Activated CD4-positive, alpha-beta T cell treated with anti-CD3 and anti-CD28 coated beads, Interleukin-2, amount 50 U/mL, for 48 hours (primary cell): ENCODE data around the gene EIF3I.

Source experiments
- DNase-seq, 2 experiments: peaks; one replicate each; pipeline ENCODE4 v3.0.0-alpha.2; 2020

Gene EIF3I

GRCh38 chr1:32221980-32222755 lies at the start of gene EIF3I, which contains the start of gene TMEM234:
Gene EIF3I, plus strand, starts transcription at chr1:32222407. Its CDS starts 35 bp downstream, at chr1:32222442.
Gene TMEM234, minus strand, starts transcription at chr1:32222353. Its CDS starts 31 bp downstream, at chr1:32222322.
- DNase-seq = peak; percentile 91 to 95

DNA sequence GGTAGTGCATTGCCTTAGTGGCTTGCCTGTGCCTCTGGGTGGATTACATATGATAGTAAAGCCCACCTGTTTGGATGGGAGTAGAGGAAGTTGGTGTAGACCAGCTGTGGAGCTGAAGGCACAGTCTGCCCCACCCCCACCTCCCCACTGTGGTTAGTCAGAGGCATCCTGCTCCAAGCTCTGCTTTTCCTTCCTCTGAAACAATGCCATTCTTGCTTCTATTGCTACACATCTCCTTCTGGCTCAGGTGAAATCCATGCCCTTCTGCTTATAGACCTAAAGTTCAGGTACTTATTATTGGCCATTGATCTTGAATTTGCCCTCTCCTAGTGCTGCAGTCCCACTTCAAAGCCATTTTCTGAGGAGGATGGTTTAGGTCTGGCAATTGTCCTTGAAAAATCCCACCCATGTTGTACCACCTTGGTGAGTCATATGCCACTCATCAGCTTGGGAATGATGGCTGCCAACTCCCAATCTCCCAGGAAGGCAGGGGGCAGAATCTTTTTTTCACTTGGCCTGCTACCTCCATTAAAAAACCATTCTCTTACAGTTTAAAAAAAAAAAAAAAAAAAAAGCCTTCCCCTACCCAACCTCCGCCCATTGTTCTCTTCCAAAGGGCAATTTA lies 49.5 kb upstream of the EIF3I start:
- no peak for DNase-seq

GRCh38 chr1:32178380-32179192 lies 43.6 kb upstream of the EIF3I start:
- DNase-seq = no peak

GRCh38 chr1:32179193-32179442 lies 43.1 kb upstream of the EIF3I start:
- DNase-seq = no peak

DNA sequence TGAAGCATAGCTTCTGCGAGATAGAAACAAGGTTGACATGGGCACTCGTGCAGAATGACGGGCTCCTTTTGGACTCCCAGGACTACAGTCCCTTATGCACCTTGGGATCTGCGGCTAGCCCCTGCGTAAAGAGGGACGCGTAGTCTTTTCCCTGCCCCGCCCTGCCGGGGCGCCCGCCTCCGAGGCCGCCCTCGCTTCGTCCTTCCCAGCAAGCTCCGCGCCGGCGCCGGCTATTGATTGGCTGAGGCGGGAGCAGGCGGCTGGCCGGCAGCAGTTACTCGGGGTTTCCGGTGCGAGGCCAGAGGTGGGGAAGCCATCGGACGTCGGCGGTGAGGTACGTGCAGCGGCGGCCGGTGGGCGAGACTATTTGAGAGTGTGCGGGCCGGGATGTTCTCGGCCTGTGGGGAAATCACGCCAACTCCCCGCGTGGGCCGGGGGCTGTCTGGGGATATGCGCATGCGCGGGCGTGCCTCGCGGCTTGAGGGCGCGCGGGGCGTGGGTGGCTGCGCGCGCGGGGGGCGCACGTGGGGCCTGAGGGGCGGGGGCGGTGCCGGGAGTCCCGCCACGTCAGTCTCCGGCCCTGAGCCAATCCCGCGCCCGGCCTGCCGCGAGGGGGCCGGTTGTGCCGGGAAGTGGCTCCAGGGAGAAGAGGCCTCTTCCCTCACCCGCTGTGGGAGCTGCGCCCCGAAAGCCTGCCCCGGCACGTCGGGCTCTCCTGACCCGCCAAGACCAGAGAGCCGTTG lies 42.6 kb upstream of the EIF3I start, which contains the start of gene TXLNA:
TXLNA (plus strand) TSS at position 233 of the 743 bp plus-strand sequence. CDS start 671 bp downstream, outside the sequence.
- peak; percentile 92 to 94 for DNase-seq

- DNase-seq = peak; percentile 41 to 49
These were observed 41.8 kb upstream of the EIF3I start for GRCh38 chr1:32180186-32181060.

DNA sequence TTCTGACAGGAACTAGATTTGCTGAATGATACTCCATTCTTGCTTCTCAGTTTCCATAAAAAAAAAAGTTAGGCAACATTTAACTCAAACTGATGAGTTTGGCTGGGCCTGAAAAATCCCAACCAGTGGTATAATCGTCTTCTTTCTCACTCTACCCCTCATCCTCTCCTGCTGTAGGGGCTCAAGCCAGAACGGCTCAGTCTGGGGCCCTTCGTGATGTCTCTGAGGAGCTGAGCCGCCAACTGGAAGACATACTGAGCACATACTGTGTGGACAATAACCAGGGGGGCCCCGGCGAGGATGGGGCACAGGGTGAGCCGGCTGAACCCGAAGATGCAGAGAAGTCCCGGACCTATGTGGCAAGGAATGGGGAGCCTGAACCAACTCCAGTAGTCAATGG lies 41.1 kb upstream of the EIF3I start:
- DNase-seq = no peak

DNA sequence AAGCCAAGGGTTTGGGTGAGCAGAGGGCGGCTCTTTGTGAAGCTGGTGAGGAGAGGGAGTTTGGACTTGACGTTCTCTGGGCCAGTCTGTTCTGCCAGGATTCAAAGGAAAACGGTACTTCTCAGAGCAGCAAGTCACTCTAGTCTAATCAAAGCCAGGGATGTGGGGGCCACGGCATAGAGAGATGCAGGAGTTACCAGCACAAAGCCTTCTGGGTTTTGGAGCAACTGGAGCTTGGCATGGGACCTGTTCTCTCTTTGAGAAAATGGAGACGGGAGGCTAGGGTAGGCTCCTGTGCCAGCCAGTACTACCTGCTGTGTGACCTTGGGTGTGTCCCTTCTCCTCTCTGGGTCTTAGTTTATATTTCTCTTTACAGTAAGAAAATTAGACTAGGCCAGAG lies 40.6 kb upstream of the EIF3I start:
- DNase-seq = no peak

- DNase-seq = no peak
These were observed 40.1 kb upstream of the EIF3I start for GRCh38 chr1:32182060-32182459.

GRCh38 chr1:32184650-32185049 lies 37.6 kb upstream of the EIF3I start:
- DNase-seq = no peak

- DNase-seq = no peak
These were observed 36.1 kb upstream of the EIF3I start for GRCh38 chr1:32186077-32186476.

- DNase-seq = no peak
These were observed 35.7 kb upstream of the EIF3I start for GRCh38 chr1:32186491-32186890.

DNA sequence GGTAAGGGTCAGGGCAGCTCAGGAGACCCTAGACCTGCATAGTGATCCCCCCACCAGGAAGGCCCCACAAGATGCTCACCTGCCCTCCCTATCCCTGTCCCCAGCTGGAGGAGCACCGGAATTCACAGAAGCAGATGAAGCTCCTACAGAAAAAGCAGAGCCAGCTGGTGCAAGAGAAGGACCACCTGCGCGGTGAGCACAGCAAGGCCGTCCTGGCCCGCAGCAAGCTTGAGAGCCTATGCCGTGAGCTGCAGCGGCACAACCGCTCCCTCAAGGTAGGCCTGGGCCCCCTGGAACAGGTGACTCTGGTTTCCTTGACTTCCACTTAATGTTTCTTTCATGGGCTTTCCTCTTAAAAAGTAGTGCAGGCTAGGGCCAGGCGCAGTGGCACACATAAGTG lies 34.4 kb upstream of the EIF3I start:
- no peak for DNase-seq

DNA sequence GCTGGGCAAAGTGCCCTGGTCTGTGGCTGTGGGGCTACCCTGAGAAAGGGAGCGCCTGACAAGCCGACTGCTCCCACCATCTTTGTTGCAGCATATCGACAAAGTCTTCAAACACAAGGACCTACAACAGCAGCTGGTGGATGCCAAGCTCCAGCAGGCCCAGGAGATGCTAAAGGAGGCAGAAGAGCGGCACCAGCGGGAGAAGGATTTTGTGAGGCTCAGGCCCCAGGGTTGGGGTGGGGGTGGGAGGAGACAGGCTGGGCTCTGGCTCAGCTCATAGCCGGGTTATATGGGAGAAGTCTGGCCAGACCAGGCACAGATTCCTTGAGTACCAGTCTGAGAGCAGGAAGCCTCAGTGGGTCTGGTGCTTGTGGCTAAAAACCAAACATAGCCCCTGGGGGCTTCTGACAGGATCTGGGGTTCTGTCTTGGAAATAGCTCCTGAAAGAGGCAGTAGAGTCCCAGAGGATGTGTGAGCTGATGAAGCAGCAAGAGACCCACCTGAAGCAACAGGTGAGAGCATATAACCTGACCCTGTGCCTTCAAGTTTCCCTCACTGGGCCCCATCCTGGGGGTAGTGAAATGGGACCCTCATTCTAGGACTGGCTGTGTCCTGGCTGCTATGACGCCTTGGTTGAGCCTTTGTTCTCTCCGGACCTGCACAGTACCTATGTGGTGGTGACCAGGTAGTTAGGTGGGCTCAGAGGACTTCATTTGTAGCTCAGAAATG lies 29.8 kb upstream of the EIF3I start:
- DNase-seq = no peak

DNA sequence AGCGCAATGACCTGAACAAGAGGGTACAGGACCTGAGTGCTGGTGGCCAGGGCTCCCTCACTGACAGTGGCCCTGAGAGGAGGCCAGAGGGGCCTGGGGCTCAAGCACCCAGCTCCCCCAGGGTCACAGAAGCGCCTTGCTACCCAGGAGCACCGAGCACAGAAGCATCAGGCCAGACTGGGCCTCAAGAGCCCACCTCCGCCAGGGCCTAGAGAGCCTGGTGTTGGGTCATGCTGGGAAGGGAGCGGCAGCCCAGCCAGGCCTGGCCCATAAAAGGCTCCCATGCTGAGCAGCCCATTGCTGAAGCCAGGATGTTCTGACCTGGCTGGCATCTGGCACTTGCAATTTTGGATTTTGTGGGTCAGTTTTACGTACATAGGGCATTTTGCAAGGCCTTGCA lies 27.2 kb upstream of the EIF3I start:
- no peak for DNase-seq

GRCh38 chr1:32195531-32195930 lies 26.7 kb upstream of the EIF3I start:
- no peak for DNase-seq

DNA sequence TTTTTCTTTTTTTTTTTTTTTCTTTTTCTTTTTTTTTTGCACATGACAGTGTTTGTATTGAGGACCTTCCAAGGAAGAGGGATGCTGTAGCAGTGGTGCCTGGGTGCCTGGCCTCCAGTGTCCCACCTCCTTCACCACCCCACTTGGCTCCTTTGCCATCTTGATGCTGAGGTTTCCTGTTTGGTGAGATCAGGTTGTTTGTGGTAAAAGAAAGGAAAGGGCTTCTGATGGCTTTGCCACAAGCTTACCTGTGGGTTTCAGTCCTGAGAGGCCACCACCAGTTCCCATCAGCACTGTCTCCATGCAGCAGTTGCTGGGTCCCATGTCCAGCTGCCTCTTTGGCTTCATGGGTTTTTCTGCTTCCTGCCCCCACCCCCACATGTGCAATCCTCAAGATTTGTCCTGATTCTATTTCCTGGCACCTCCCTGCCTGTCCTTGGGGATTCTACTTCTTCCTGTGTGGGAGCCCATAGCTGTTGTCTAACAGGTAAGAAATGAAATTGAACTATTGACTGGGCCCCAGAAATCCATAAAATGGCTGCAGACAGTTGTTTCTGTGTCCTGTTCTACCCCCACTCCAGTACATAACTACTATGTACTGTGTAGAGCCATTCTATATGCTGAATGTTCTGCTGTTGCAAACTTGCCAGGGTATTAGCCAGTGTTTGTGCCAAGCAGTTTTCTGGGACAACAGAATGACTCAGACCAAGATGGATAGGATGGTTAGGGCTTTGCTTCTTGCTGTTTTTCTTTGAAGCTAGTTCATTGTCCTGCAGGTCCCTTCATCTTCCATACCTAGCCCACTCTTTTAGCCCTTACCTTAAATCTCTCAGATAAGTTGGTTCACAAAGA lies 26.0 kb upstream of the EIF3I start:
- no peak for DNase-seq

- no peak for DNase-seq
These were observed 25.1 kb upstream of the EIF3I start for GRCh38 chr1:32197074-32197473.

GRCh38 chr1:32197837-32198236 lies 24.4 kb upstream of the EIF3I start:
- no peak for DNase-seq
